Jurkat, Clone E6-1 (cell line): ENCODE data around the gene REX1BD.
"Not testable (repeated sequence)": the region's sequence is repeated elsewhere in the genome, so short reads cannot be mapped to it uniquely, and the experiment has no call there.

Experiments used
- DNase-seq: peaks from one replicate; pipeline ENCODE4 v3.0.0-alpha.2; 2011; ENCODE audit warnings: low read depth, low spot score
- H3K4me3 ChIP-seq: 2 replicates; pipeline ENCODE4 v1.5.1; 2011; ENCODE audit warnings: mild to moderate bottlenecking, low read length, control low read depth, moderate library complexity

REX1BD gene

GRCh38 chr19:18597809-18598660 lies 9.4 kb downstream of the REX1BD start:
- no peak overlapping the region for H3K4me3 ChIP-seq
- no peak for DNase-seq

- H3K4me3 ChIP-seq: no peak overlapping the region
- no peak for DNase-seq
Measured at GRCh38 chr19:18599485-18599884, 10.9 kb downstream of the REX1BD start.

GRCh38 chr19:18600692-18601397 lies 12.2 kb downstream of the REX1BD start:
- H3K4me3 ChIP-seq, DNase-seq: not testable (repeated sequence)

- H3K4me3 ChIP-seq: no peak overlapping the region
- no peak for DNase-seq
Measured at GRCh38 chr19:18601875-18602274, 13.3 kb downstream of the REX1BD start.

GRCh38 chr19:18603255-18603957 lies 14.8 kb downstream of the REX1BD start:
- no peak overlapping the region for H3K4me3 ChIP-seq
- no peak for DNase-seq

- DNase-seq: no peak
- H3K4me3 ChIP-seq: no peak overlapping the region
Measured at GRCh38 chr19:18603958-18604819, 15.6 kb downstream of the REX1BD start.

- no peak overlapping the region for H3K4me3 ChIP-seq
- DNase-seq: no peak
Measured at GRCh38 chr19:18604820-18605159, 16.2 kb downstream of the REX1BD start.

GRCh38 chr19:18605196-18605545 lies 16.6 kb downstream of the REX1BD start:
- no peak for DNase-seq

GRCh38 chr19:18605546-18606280 lies 17.1 kb downstream of the REX1BD start:
- DNase-seq: no peak
- no peak overlapping the region for H3K4me3 ChIP-seq

More at GRCh38 chr19:18605196-18605545, 16.6 kb downstream of the REX1BD start:
- H3K4me3 ChIP-seq: no peak overlapping the region

GRCh38 chr19:18606281-18607225 lies 18.0 kb downstream of the REX1BD start, which contains the start of gene CRLF1:
TSS of gene CRLF1 (minus strand) at chr19:18606799. CDS start at chr19:18606656, 143 bp downstream.
- no peak for DNase-seq
- H3K4me3 ChIP-seq: no peak within 1 kb of the TSS

- no peak for DNase-seq
- no peak overlapping the region for H3K4me3 ChIP-seq
Measured at GRCh38 chr19:18607226-18608101, 18.9 kb downstream of the REX1BD start.

- H3K4me3 ChIP-seq: no peak overlapping the region
- DNase-seq: no peak
Measured at GRCh38 chr19:18608102-18608804, 19.7 kb downstream of the REX1BD start.

GRCh38 chr19:18608805-18609716 lies 20.5 kb downstream of the REX1BD start:
- no peak overlapping the region for H3K4me3 ChIP-seq
- no peak for DNase-seq

GRCh38 chr19:18609717-18610051 lies 21.1 kb downstream of the REX1BD start:
- no peak for DNase-seq

GRCh38 chr19:18610245-18610555 lies 21.6 kb downstream of the REX1BD start:
- DNase-seq: no peak
- no peak overlapping the region for H3K4me3 ChIP-seq

More at GRCh38 chr19:18609717-18610051, 21.1 kb downstream of the REX1BD start:
- H3K4me3 ChIP-seq: no peak overlapping the region
